ENCODE results near the gene PLEKHG4B. TPM values are rescaled to one million over a fixed set of nuclear protein-coding genes. Genes with fewer than 3 reads are reported as not detected.

The PLEKHG4B gene
- total RNA-seq, 2 donors from 2014 or later: 0.05 TPM; not detected in 1

- DNase-seq (ENCODE audit: low spot score): no peak
- intact Hi-C loops (cut with DNase I): no loop called here
Measured at GRCh38 chr5:125815-126214, 33.8 kb downstream of the PLEKHG4B start.

- DNase-seq (ENCODE audit: low spot score): no peak
- intact Hi-C loops (cut with DNase I): no loop called here
Measured at GRCh38 chr5:126806-127205, 34.8 kb downstream of the PLEKHG4B start.

DNA sequence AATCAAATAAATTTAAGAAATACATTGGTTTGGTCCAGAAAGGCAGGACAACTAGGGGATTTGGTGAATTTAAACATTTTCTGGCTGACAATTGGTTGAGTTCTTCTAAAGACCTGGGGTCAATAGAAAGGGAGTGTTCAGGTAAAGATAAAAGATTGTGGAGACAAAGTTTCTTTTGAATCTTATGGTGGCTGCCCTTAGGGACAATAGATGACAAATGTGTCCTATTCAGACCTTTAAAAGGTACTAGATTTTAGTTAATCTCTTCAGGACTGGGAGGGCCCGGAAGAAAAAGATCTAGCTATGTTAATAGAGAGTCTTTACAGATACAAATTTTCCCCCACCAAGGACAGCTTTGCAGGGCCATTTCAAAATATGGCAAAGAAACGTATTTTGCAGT, 35.9 kb downstream of the PLEKHG4B start:
- DNase-seq (ENCODE audit: low spot score): no peak
- intact Hi-C loops (cut with DNase I): no loop called here

DNA sequence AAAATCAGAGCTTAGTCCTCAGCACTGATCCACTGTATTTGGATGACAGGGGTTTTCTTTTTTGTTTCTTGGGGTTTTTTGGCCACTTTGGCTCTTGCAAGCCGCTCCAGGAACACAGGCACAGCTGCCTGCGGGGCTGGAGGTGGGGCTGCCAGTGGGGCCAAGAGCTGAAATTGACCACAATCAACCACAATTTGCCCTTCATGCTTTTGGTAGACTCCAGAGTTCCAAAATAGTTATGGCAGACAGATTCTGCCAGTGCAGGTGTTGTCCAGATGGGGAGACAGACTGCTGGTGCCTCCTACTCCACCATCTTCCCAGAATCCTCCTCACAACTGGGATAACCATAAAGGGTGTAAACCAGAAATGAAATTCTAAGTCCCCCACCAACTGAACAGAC, 36.5 kb downstream of the PLEKHG4B start:
- no peak for DNase-seq (ENCODE audit: low spot score)
- intact Hi-C loops (cut with DNase I): no loop called here

DNA sequence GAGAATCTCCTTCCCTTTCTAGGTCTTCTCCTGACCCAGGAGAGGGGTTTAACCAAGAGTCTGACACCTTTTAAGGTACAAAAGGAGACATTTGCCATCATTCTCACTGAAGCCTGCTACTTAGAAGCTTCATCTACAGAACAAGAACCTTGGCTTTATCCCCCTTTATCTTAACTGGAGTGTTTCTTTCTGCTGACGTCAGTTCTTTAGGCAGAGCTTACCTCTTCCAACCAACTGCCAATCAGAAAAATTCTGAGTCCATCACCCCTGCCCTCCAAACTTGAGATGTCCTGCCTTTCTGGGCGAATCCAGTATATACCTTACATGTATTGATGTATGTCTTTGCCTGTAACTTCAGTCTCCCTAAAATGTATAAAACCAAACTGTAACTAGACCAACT, 37.2 kb downstream of the PLEKHG4B start:
- intact Hi-C loops (cut with DNase I): no loop called here
- no peak for DNase-seq (ENCODE audit: low spot score)

GRCh38 chr5:129820-130219, 37.9 kb downstream of the PLEKHG4B start:
- DNase-seq (ENCODE audit: low spot score): no peak
- intact Hi-C loops (cut with DNase I): no loop called here

GRCh38 chr5:130601-131131, 38.7 kb downstream of the PLEKHG4B start:
- intact Hi-C loops (cut with DNase I): no loop called here
- DNase-seq (ENCODE audit: low spot score): no peak

- DNase-seq (ENCODE audit: low spot score): no peak
- intact Hi-C loops (cut with DNase I): no loop called here
Measured at GRCh38 chr5:136901-137300, 44.9 kb downstream of the PLEKHG4B start.

GRCh38 chr5:137741-138140, 45.8 kb downstream of the PLEKHG4B start:
- intact Hi-C loops (cut with DNase I): no loop called here
- no peak for DNase-seq (ENCODE audit: low spot score)

DNA sequence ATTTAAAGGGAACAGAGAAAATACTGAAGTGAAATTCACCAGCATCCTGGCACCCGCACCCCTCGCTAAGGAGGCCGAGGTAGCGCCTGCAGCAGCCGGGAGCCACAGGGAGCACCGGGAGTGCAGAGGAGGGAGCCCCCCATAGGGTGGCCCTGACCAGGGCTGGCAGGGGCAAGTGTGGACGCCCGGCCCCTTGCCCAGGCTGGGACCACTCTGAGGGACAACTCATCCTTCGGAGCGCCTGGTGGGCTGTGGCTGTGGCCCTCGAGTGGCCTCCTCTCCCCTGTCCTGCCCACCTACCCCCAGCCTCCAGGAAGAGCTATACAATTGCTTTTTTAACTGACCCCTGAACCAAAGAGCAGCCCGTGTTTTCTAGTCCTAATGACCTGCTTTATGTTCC, 47.0 kb downstream of the PLEKHG4B start:
- intact Hi-C loops (cut with DNase I): no loop called here
- DNase-seq (ENCODE audit: low spot score): no peak

- intact Hi-C loops (cut with DNase I): no loop called here
- no peak for DNase-seq (ENCODE audit: low spot score)
Measured at GRCh38 chr5:139579-140442, 47.8 kb downstream of the PLEKHG4B start.

GRCh38 chr5:140443-140829, 48.5 kb downstream of the PLEKHG4B start:
- no peak for DNase-seq (ENCODE audit: low spot score)
- intact Hi-C loops (cut with DNase I): no loop called here

- intact Hi-C loops (cut with DNase I): no loop called here
- peak; percentile 66 for DNase-seq (ENCODE audit: low spot score)
Measured at GRCh38 chr5:141211-141610, 49.2 kb downstream of the PLEKHG4B start.

- intact Hi-C loops (cut with DNase I): no loop called here
- DNase-seq (ENCODE audit: low spot score): peak; percentile 51
Measured at GRCh38 chr5:141761-142160, 49.8 kb downstream of the PLEKHG4B start.

- peak; percentile 37 for DNase-seq (ENCODE audit: low spot score)
Measured at GRCh38 chr5:142246-142810, 50.4 kb downstream of the PLEKHG4B start.

GRCh38 chr5:143041-143440, 51.1 kb downstream of the PLEKHG4B start:
- intact Hi-C loops (cut with DNase I): no loop called here
- DNase-seq (ENCODE audit: low spot score): peak; percentile 70

More at GRCh38 chr5:142246-142810, 50.4 kb downstream of the PLEKHG4B start:
- intact Hi-C loops (cut with DNase I): no loop called here

GRCh38 chr5:144941-145340, 53.0 kb downstream of the PLEKHG4B start:
- intact Hi-C loops (cut with DNase I): no loop called here
- DNase-seq (ENCODE audit: low spot score): peak; percentile 65

DNA sequence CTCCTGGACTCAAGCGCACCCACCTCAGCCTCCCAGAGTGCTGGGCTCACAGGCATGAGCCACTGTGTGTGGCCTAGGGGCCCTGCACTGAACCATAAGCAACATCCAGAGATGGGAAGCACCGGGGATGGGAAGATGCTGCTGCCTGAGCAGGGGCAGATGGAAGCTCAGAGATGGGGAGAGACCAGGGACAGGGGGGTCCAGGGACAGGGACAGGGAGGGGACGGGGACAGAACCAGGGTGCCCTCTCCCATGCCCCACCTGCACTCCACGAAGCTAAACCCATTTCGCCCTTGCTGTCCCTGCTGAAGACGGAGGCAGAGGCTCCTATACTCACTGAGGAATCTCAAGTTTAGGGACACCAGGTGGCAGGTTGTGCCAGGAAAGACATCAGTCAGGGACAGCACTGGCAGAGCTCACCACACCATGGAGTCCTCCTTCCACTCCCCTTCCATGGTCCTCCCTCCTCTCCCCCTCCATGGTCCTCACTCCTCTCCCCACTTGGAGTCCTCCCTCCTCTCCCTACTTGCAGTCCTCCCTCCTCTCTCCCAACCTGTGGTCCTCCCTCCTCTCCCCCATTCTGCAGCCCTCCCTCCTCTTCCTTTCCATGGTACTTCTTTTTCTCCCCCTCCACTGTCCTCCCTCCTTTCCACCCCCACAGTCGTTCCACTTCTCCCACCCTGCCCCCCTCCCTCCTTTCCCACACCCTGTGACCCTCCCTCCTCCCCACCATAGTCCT, 53.8 kb downstream of the PLEKHG4B start:
- intact Hi-C loops (cut with DNase I): no loop called here
- DNase-seq (ENCODE audit: low spot score): peak; percentile 58

DNA sequence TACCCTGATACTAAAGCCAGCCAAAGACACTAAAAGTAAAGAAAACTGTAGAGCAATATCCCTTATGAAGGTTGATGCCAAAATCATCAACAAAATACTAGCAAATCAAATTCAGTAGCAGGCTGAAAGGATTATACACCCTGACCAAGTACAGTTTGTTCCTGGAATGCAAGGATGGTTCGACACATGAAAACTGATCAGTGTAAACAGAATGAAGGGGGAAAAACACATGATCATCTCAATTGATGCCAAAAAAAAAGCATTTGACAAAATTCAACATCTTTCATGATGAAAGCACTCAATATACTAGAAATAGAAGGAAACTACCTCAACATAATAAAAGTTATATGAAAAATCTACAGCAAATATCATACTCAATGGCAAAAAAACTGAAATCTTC, 55.8 kb downstream of the PLEKHG4B start:
- intact Hi-C loops (cut with DNase I): no loop called here
- DNase-seq (ENCODE audit: low spot score): no peak

Measured in posterior vena cava (tissue), 2 donors.